Measurements from ENCODE around the gene GPR141.

- TF ChIP-seq CTCF (IDR thresholded peaks at IDR 0.05) (no peak), POLR2A (IDR thresholded peaks at IDR 0.05) (no peak)
These were observed 45.6 kb downstream of the GPR141 start for GRCh38 chr7:37729181-37729580.

Measured in sigmoid colon (tissue), 3 donors.